Fibroblast of lung (primary cell): ENCODE results near the gene PDCD7. TPM values are rescaled to one million over a fixed set of nuclear protein-coding genes. Genes with fewer than 3 reads are reported as not detected.

Experiments used
- DNase-seq, 2 donors: peaks; one replicate each; pipeline versions ENCODE4 v3.0.0 to v3.0.0-alpha.2; 2010; ENCODE audit warnings: low read depth in 2 of 2
- H2AFZ ChIP-seq: 2 replicates; pipeline ENCODE4 v1.5.1; 2012; ENCODE audit warnings: low read length, control low read depth, inconsistent platforms
- H3K27ac ChIP-seq: 2 replicates; pipeline ENCODE4 v1.5.1; 2011; ENCODE audit warnings: low read length, control low read depth; ENCODE audit not compliant: insufficient read depth
- H3K27me3 ChIP-seq: 2 replicates; pipeline ENCODE4 v1.5.1; 2011; ENCODE audit warnings: mild to moderate bottlenecking, low read length; ENCODE audit not compliant: control insufficient read depth, insufficient read depth
- H3K36me3 ChIP-seq: 2 replicates; pipeline ENCODE4 v1.5.1; 2011; ENCODE audit warnings: low read length; ENCODE audit not compliant: control insufficient read depth, insufficient read depth
- H3K4me1 ChIP-seq: 2 replicates; pipeline ENCODE4 v1.5.1; 2011; ENCODE audit warnings: low read length; ENCODE audit not compliant: control insufficient read depth, insufficient read depth; ENCODE audit errors: extremely low read depth
- H3K4me2 ChIP-seq: 2 replicates; pipeline ENCODE4 v1.5.1; 2011; ENCODE audit warnings: low read length, control low read depth; ENCODE audit not compliant: insufficient read depth; ENCODE audit errors: extremely low read depth
- H3K4me3 ChIP-seq, 4 experiments: fragments of 200-600 bp in 1 of 4; sonication (generic) in 1 of 4; replicated peaks in 1 of 4; 2 replicates each; pipeline ENCODE4 v1.5.1; 2011 to 2016; ENCODE audit warnings: low read length in 4 of 4, low read depth in 3 of 4, mild to moderate bottlenecking in 3 of 4, control low read depth in 2 of 4, inconsistent platforms in 1 of 4, mixed read lengths in 1 of 4; ENCODE audit not compliant: insufficient read depth in 1 of 4; ENCODE audit errors: control extremely low read depth in 1 of 4
- H3K79me2 ChIP-seq: 2 replicates; pipeline ENCODE4 v1.5.1; 2012; ENCODE audit warnings: mild to moderate bottlenecking, low read length, inconsistent platforms; ENCODE audit not compliant: control insufficient read depth, insufficient read depth
- H3K9ac ChIP-seq: 2 replicates; pipeline ENCODE4 v1.5.1; 2011; ENCODE audit warnings: mild to moderate bottlenecking, low read length, control low read depth; ENCODE audit not compliant: insufficient read depth
- H3K9me3 ChIP-seq: 2 replicates; pipeline ENCODE4 v1.5.1; 2012; ENCODE audit warnings: low read depth, low read length; ENCODE audit not compliant: control insufficient read depth, insufficient read depth
- H4K20me1 ChIP-seq: 2 replicates; pipeline ENCODE4 v1.5.1; 2011; ENCODE audit warnings: low read length; ENCODE audit not compliant: control insufficient read depth, insufficient read depth; ENCODE audit errors: extremely low read depth
- CTCF ChIP-seq, 2 donors: IDR thresholded peaks in 1 of 2; conservative IDR thresholded peaks in 1 of 2; 1 replicate in 1 of 2; 2 replicates in 1 of 2; pipeline ENCODE4 v1.5.1; 2011 to 2012; ENCODE audit warnings: low read length in 2 of 2, control low read depth in 1 of 2, inconsistent platforms in 1 of 2, low read depth in 1 of 2, mild to moderate bottlenecking in 1 of 2
- EZH2 ChIP-seq: IDR thresholded peaks from 2 replicates; pipeline ENCODE4 v1.5.1; 2012; ENCODE audit warnings: low read length, control low read depth, mild to moderate bottlenecking; ENCODE audit errors: missing control alignments
- polyA plus RNA-seq, 2 donors: library from polyadenylated mRNA; depleted of rRNA in 1 of 2; stranded (reverse) in 1 of 2; unstranded in 1 of 2; fragments of >200 nt; gene quantifications; 2 replicates each; pipeline ENCODE4 v1.2.1, GENCODE V29; 2011 to 2012; ENCODE audit warnings: missing spikeins in 1 of 2
- total RNA-seq: library from RNA; depleted of rRNA; stranded (reverse); fragments of >200 nt; gene quantifications from 2 replicates; pipeline ENCODE4 v1.2.1, GENCODE V29; 2014

The PDCD7 gene
- total and polyA plus RNA-seq, 2 donors (not counting 1 experiment from before 2014, with no cell fraction given): 17.0 to 21.7 TPM

- Histone ChIP-seq H3K9ac (no peak overlapping the region), H3K4me2 (no peak overlapping the region), H3K79me2 (no peaks in the 10 kb centered on the region), H3K9me3 (no peaks in the 10 kb centered on the region), H3K4me3 (no peak overlapping the region), H3K27ac (no peak overlapping the region), H2AFZ (no peak overlapping the region), H3K4me1 (peaks cover 12% of the 10 kb centered on the region), H4K20me1 (no peaks in the 10 kb centered on the region), H3K27me3 (peaks cover 2% of the 10 kb centered on the region), H3K36me3 (no peaks in the 10 kb centered on the region)
- no peak for DNase-seq
- TF ChIP-seq EZH2: no peak
- TF ChIP-seq CTCF (conservative IDR thresholded peaks at IDR 0.05 in 1 of 2, IDR thresholded peaks at IDR 0.05 in 1 of 2; ENCODE audit: low read depth in 1 of 2, low read length in 2 of 2): no peak
These were observed 51.9 kb downstream of the PDCD7 start for GRCh38 chr15:65081758-65082157.

- DNase-seq: no peak
- Histone ChIP-seq H3K27me3 (peaks cover 2% of the 10 kb centered on the region), H2AFZ (no peak overlapping the region), H3K27ac (no peak overlapping the region), H3K9me3 (no peaks in the 10 kb centered on the region), H3K4me1 (peaks cover 12% of the 10 kb centered on the region), H3K9ac (no peak overlapping the region), H3K4me3 (no peak overlapping the region), H3K4me2 (no peak overlapping the region), H3K36me3 (no peaks in the 10 kb centered on the region), H3K79me2 (no peaks in the 10 kb centered on the region), H4K20me1 (no peaks in the 10 kb centered on the region)
- TF ChIP-seq CTCF (conservative IDR thresholded peaks at IDR 0.05 in 1 of 2, IDR thresholded peaks at IDR 0.05 in 1 of 2; ENCODE audit: low read depth in 1 of 2, low read length in 2 of 2) (no peak), EZH2 (no peak)
These were observed 52.3 kb downstream of the PDCD7 start for GRCh38 chr15:65081270-65081669.

DNA sequence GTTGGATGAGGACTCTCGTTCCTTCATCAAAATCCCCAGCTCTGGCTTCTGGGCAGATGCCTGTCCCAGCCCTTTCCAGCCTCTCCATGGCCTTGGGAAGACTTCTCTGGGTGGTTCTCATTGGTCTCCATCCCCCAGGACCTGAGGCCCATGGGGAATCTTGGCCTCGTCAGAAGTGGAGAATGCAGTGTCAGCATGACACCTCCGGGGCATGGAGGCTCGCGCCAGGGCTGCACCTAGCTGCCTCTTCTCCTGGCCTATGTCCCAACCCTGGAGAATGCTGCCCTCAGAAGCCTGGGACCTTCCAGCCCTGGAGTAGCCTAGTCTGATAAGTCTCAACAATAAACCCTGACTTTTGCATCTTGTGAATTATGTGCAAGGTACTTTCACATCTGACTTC lies 54.0 kb downstream of the PDCD7 start:
- no peak overlapping the region for H3K9ac ChIP-seq
- H3K79me2 ChIP-seq: no peaks in the 10 kb centered on the region
- H3K4me2 ChIP-seq: no peak overlapping the region
- peaks cover 4% of the 10 kb centered on the region for H3K4me1 ChIP-seq
- no peak overlapping the region for H2AFZ ChIP-seq
- no peak overlapping the region for H3K4me3 ChIP-seq
- H3K27ac ChIP-seq: no peak overlapping the region
- peaks cover 2% of the 10 kb centered on the region for H3K27me3 ChIP-seq
- DNase-seq: no peak
- TF ChIP-seq EZH2 (no peak), CTCF (conservative IDR thresholded peaks at IDR 0.05 in 1 of 2, IDR thresholded peaks at IDR 0.05 in 1 of 2; ENCODE audit: low read depth in 1 of 2, low read length in 2 of 2) (no peak)
- no peaks in the 10 kb centered on the region for H3K36me3 ChIP-seq
- H3K9me3 ChIP-seq: no peaks in the 10 kb centered on the region
- no peaks in the 10 kb centered on the region for H4K20me1 ChIP-seq
